ENCODE results near the gene EGFL7.

EGFL7 gene

DNA sequence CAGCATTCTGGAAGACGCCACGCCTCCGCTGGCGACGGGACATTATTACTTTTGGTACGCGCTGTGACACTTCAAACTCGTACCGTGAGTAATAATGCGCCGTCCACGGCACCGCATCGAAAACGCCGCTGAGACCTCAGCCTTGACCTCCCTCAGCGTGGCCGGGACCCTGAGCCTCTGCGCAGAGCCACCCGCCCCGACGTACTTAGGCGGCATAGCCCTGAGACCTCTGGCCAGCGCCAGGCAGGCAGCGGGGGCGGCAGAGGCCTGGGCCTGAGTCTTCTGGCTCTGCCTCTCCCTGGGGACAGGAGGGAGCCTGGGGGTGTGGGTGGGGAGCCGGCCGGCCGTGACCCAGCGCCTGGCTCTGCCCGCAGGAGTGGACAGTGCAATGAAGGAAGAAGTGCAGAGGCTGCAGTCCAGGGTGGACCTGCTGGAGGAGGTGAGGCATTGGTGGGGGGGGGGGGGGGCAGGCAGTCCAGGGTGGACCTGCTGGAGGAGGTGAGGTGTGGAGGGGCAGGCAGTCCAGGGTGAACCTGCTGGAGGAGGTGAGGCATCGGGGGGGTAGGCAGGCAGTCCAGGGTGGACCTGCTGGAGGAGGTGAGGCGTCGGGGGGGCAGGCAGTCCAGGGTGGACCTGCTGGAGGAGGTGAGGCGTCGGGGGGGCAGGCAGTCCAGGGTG lies 8.0 kb downstream of the EGFL7 start:
- Histone ChIP-seq H3K36me3 (ENCODE audit: control insufficient read depth, insufficient read depth, low read length) (no peaks in the 10 kb centered on the region), H3K79me2 (ENCODE audit: control insufficient read depth, insufficient read depth, low read length) (no peaks in the 10 kb centered on the region), H2BK5ac (ENCODE audit: low read length) (no peak overlapping the region), H3K27me3 (ENCODE audit: insufficient read depth, low read length, poor library complexity) (no peaks in the 10 kb centered on the region), H3K23ac (ENCODE audit: low read length) (no peak overlapping the region), H2AK5ac (ENCODE audit: low read length) (no peak overlapping the region), H3K4me1 (ENCODE audit: control insufficient read depth, low read depth, low read length) (no peaks in the 10 kb centered on the region), H3K4me2 (ENCODE audit: low read length) (no peak overlapping the region), H3K4me3 (ENCODE audit: low read length) (no peak overlapping the region), H3K9ac (ENCODE audit: low read length) (no peak overlapping the region), H3K79me1 (ENCODE audit: low read length) (no peaks in the 10 kb centered on the region), H3K18ac (ENCODE audit: low read length) (no peak overlapping the region), H2BK15ac (replicated peaks; ENCODE audit: low read depth) (no peak overlapping the region), H2BK120ac (ENCODE audit: low read depth, low read length) (no peak overlapping the region), H3K4ac (ENCODE audit: low read depth, low read length) (no peak overlapping the region), H4K8ac (ENCODE audit: low read depth, low read length) (no peak overlapping the region), H4K5ac (ENCODE audit: low read length) (no peak overlapping the region), H3K56ac (ENCODE audit: low read length) (no peak overlapping the region), H3K27ac (ENCODE audit: low read depth, low read length) (no peak overlapping the region)
- WGBS (ENCODE audit: extremely low coverage, insufficient coverage, low lambda C conversion rate), result no CpG with 5 or more reads among the region's 36 CpGs
- DNase-seq, result no peak

DNA sequence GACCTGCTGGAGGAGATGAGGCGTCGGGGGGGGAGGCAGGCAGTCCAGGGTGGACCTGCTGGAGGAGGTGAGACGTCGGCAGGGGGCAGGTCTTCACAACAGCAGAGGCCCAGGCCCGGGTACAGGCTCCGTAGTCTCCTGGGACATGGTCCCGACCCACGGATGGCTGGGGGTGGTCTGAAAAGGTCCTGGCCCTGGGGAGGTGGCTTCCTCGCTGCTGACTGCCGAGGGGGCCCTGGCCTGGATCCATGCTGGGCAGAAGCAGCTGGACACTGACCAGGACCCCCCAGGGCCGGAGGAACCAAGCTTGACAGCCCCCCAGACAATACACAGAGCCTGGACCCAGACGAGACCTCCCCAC lies 8.5 kb downstream of the EGFL7 start:
- no CpG with 5 or more reads among the region's 12 CpGs for WGBS (ENCODE audit: extremely low coverage, insufficient coverage, low lambda C conversion rate)
- DNase-seq, result no peak

DNA sequence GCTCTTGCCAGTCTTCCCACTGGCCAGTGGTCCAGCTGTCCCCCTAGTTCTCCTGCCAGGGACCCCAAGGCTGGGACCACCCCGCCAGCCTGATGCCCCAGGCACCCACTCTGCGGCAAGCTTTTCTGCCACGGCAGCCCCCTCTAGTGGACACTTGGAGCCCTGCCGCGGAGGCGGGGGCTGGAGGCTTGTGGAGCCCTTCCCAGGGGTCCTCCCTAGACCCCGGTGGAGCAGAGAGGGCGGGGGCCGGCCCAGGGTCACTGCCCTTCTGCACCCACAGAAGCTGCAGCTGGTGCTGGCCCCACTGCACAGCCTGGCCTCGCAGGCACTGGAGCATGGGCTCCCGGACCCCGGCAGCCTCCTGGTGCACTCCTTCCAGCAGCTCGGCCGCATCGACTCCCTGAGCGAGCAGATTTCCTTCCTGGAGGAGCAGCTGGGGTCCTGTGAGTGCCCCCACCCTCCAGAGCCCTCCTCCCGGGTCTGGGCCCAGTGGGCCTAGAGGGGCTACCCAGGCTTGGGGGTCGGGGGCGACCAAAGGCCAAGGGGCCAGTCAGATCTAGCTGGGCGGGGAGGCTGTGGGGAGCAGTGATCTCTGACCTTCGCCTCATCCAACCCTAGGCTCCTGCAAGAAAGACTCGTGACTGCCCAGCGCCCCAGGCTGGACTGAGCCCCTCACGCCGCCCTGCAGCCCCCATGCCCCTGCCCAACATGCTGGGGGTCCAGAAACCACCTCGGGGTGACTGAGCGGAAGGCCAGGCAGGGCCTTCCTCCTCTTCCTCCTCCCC lies 9.1 kb downstream of the EGFL7 start:
- H3K27me3 ChIP-seq (ENCODE audit: insufficient read depth, low read length, poor library complexity), result no peaks in the 10 kb centered on the region
- H2BK120ac ChIP-seq (ENCODE audit: low read depth, low read length), result no peak overlapping the region
- no peak overlapping the region for H2AK5ac ChIP-seq (ENCODE audit: low read length)
- no peak overlapping the region for H3K27ac ChIP-seq (ENCODE audit: low read depth, low read length)
- H2BK5ac ChIP-seq (ENCODE audit: low read length), result no peak overlapping the region
- H4K5ac ChIP-seq (ENCODE audit: low read length), result no peak overlapping the region
- no peak overlapping the region for H3K56ac ChIP-seq (ENCODE audit: low read length)
- H3K9ac ChIP-seq (ENCODE audit: low read length), result no peak overlapping the region
- no CpG with 5 or more reads among the region's 27 CpGs for WGBS (ENCODE audit: extremely low coverage, insufficient coverage, low lambda C conversion rate)
- H3K23ac ChIP-seq (ENCODE audit: low read length), result no peak overlapping the region
- H3K79me1 ChIP-seq (ENCODE audit: low read length), result no peaks in the 10 kb centered on the region
- no peak overlapping the region for H3K4ac ChIP-seq (ENCODE audit: low read depth, low read length)
- H3K36me3 ChIP-seq (ENCODE audit: control insufficient read depth, insufficient read depth, low read length), result no peaks in the 10 kb centered on the region
- no peaks in the 10 kb centered on the region for H3K4me1 ChIP-seq (ENCODE audit: control insufficient read depth, low read depth, low read length)
- H3K79me2 ChIP-seq (ENCODE audit: control insufficient read depth, insufficient read depth, low read length), result no peaks in the 10 kb centered on the region
- DNase-seq, result peak; percentile 35
- H3K4me3 ChIP-seq (ENCODE audit: low read length), result no peak overlapping the region
- H2BK15ac ChIP-seq (replicated peaks; ENCODE audit: low read depth), result no peak overlapping the region
- no peak overlapping the region for H3K18ac ChIP-seq (ENCODE audit: low read length)
- no peak overlapping the region for H3K4me2 ChIP-seq (ENCODE audit: low read length)
- H4K8ac ChIP-seq (ENCODE audit: low read depth, low read length), result no peak overlapping the region

More for the DNA sequence above, 8.5 kb downstream of the EGFL7 start:
- Histone ChIP-seq H3K79me1 (ENCODE audit: low read length) (no peaks in the 10 kb centered on the region), H3K27ac (ENCODE audit: low read depth, low read length) (no peak overlapping the region), H4K8ac (ENCODE audit: low read depth, low read length) (no peak overlapping the region), H3K36me3 (ENCODE audit: control insufficient read depth, insufficient read depth, low read length) (no peaks in the 10 kb centered on the region), H3K79me2 (ENCODE audit: control insufficient read depth, insufficient read depth, low read length) (no peaks in the 10 kb centered on the region), H3K4me1 (ENCODE audit: control insufficient read depth, low read depth, low read length) (no peaks in the 10 kb centered on the region), H3K4ac (ENCODE audit: low read depth, low read length) (no peak overlapping the region), H3K18ac (ENCODE audit: low read length) (no peak overlapping the region), H3K4me2 (ENCODE audit: low read length) (no peak overlapping the region), H3K9ac (ENCODE audit: low read length) (no peak overlapping the region), H2BK120ac (ENCODE audit: low read depth, low read length) (no peak overlapping the region), H3K4me3 (ENCODE audit: low read length) (no peak overlapping the region), H3K27me3 (ENCODE audit: insufficient read depth, low read length, poor library complexity) (no peaks in the 10 kb centered on the region), H2BK5ac (ENCODE audit: low read length) (no peak overlapping the region), H2BK15ac (replicated peaks; ENCODE audit: low read depth) (no peak overlapping the region), H3K56ac (ENCODE audit: low read length) (no peak overlapping the region), H4K5ac (ENCODE audit: low read length) (no peak overlapping the region), H2AK5ac (ENCODE audit: low read length) (no peak overlapping the region), H3K23ac (ENCODE audit: low read length) (no peak overlapping the region)

DNA sequence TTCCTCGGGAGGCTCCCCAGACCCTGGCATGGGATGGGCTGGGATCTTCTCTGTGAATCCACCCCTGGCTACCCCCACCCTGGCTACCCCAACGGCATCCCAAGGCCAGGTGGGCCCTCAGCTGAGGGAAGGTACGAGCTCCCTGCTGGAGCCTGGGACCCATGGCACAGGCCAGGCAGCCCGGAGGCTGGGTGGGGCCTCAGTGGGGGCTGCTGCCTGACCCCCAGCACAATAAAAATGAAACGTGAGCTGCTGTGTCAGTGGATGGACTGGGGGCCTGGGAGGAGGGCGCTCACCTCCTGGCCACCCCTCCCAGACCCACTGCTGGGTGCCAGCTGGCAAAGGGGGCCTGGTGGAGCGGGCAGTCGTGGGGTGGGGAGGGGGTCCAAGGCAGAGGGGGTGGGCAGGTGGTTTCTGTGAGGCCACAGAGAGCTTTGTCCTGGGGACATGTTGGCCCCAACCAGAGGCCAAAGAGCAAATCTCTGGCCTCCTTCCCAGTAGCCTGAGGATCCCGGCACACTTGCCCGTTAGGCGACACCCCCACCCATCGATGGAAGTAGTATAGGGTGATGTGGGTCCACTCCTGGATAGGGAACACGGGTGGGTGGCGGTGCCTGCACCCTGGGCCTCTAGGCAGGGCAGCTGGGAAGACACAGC lies 9.8 kb downstream of the EGFL7 start:
- Histone ChIP-seq H3K4me3 (ENCODE audit: low read length) (no peak overlapping the region), H3K56ac (ENCODE audit: low read length) (no peak overlapping the region), H3K27me3 (ENCODE audit: insufficient read depth, low read length, poor library complexity) (no peaks in the 10 kb centered on the region), H3K23ac (ENCODE audit: low read length) (no peak overlapping the region), H3K4me1 (ENCODE audit: control insufficient read depth, low read depth, low read length) (no peaks in the 10 kb centered on the region), H3K27ac (ENCODE audit: low read depth, low read length) (no peak overlapping the region), H3K36me3 (ENCODE audit: control insufficient read depth, insufficient read depth, low read length) (no peaks in the 10 kb centered on the region), H4K8ac (ENCODE audit: low read depth, low read length) (no peak overlapping the region), H3K18ac (ENCODE audit: low read length) (no peak overlapping the region), H2AK5ac (ENCODE audit: low read length) (no peak overlapping the region), H3K9ac (ENCODE audit: low read length) (no peak overlapping the region), H2BK5ac (ENCODE audit: low read length) (no peak overlapping the region), H2BK120ac (ENCODE audit: low read depth, low read length) (no peak overlapping the region), H3K4me2 (ENCODE audit: low read length) (no peak overlapping the region), H3K4ac (ENCODE audit: low read depth, low read length) (no peak overlapping the region), H2BK15ac (replicated peaks; ENCODE audit: low read depth) (no peak overlapping the region), H3K79me2 (ENCODE audit: control insufficient read depth, insufficient read depth, low read length) (no peaks in the 10 kb centered on the region), H4K5ac (ENCODE audit: low read length) (no peak overlapping the region), H3K79me1 (ENCODE audit: low read length) (no peaks in the 10 kb centered on the region)
- WGBS (ENCODE audit: extremely low coverage, insufficient coverage, low lambda C conversion rate), result no CpG with 5 or more reads among the region's 14 CpGs
- DNase-seq, result no peak

DNA sequence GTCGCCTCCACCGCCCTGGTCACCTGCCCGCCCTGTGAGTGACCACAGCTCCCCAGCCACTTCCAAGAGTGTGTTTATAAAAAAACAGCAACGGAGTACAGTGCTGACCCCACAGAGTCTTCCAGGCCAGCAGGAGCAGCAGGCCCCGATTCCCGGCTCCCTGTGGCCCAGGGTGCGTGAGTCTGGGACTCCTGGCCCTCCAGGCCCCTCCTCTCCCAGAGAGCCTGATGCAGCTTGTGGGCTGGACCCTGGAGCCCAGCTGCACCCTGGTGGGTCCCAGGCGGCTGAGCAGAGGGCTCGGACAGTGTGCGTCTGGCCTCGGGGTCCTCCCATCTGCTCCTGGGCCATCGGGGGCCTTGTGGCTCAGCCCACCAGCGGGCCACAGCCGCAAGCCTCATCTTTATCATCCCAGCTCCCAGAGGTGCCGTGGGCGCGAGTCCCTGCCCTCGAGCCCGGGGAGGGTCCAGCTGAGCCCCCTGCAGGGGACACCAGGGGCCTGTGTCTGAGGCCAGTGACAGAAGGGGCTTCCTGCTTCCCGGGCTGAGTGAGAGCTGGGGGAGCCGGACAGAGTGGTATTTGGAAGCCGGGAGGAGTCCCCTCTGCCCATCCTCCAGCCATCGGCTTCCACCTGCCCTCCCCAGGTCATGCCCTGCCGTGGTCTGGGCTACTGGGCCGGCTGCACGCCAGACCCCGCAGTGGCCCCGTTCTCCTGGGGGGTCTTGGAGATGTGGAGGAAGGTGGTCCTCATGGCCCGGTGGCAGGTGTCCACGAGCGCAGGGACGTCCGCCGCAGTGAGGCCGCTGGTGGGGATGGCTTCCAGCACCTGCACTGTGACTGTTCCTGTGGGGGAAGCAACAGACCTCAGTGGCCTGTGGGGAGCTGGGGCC lies 10.6 kb downstream of the EGFL7 start:
- no peak for DNase-seq
- Histone ChIP-seq H3K79me1 (ENCODE audit: low read length) (no peaks in the 10 kb centered on the region), H3K79me2 (ENCODE audit: control insufficient read depth, insufficient read depth, low read length) (no peaks in the 10 kb centered on the region), H4K8ac (ENCODE audit: low read depth, low read length) (no peak overlapping the region), H3K56ac (ENCODE audit: low read length) (no peak overlapping the region), H2BK15ac (replicated peaks; ENCODE audit: low read depth) (no peak overlapping the region), H3K27ac (ENCODE audit: low read depth, low read length) (no peak overlapping the region), H3K27me3 (ENCODE audit: insufficient read depth, low read length, poor library complexity) (no peaks in the 10 kb centered on the region), H3K4me1 (ENCODE audit: control insufficient read depth, low read depth, low read length) (no peaks in the 10 kb centered on the region), H3K4me2 (ENCODE audit: low read length) (no peak overlapping the region), H3K4me3 (ENCODE audit: low read length) (no peak overlapping the region), H3K9ac (ENCODE audit: low read length) (no peak overlapping the region), H3K18ac (ENCODE audit: low read length) (no peak overlapping the region), H2AK5ac (ENCODE audit: low read length) (no peak overlapping the region), H2BK5ac (ENCODE audit: low read length) (no peak overlapping the region), H4K5ac (ENCODE audit: low read length) (no peak overlapping the region), H3K4ac (ENCODE audit: low read depth, low read length) (no peak overlapping the region), H3K36me3 (ENCODE audit: control insufficient read depth, insufficient read depth, low read length) (no peaks in the 10 kb centered on the region), H3K23ac (ENCODE audit: low read length) (no peak overlapping the region), H2BK120ac (ENCODE audit: low read depth, low read length) (no peak overlapping the region)
- no CpG with 5 or more reads among the region's 35 CpGs for WGBS (ENCODE audit: extremely low coverage, insufficient coverage, low lambda C conversion rate)

Data from mesendoderm (in vitro differentiated cells).